ENCODE results near the gene TUT1.

TUT1 gene

GRCh38 chr11:62610403-62610802, 19.1 kb upstream of the TUT1 start:
- no peak overlapping the region for H3K4me3 ChIP-seq (ENCODE audit: low read depth, low read length)
- no peak for TF ChIP-seq CTCF (IDR thresholded peaks at IDR 0.05; ENCODE audit: borderline replicate concordance, insufficient read depth, low read depth, low read length)

- no peak for TF ChIP-seq CTCF (IDR thresholded peaks at IDR 0.05; ENCODE audit: borderline replicate concordance, insufficient read depth, low read depth, low read length)
Observed at GRCh38 chr11:62608776-62609175, 17.5 kb upstream of the TUT1 start.

GRCh38 chr11:62607714-62608113, 16.4 kb upstream of the TUT1 start:
- TF ChIP-seq CTCF (IDR thresholded peaks at IDR 0.05; ENCODE audit: borderline replicate concordance, insufficient read depth, low read depth, low read length) = no peak
- no peak overlapping the region for H3K4me3 ChIP-seq (ENCODE audit: low read depth, low read length)

More at GRCh38 chr11:62608776-62609175, 17.5 kb upstream of the TUT1 start:
- H3K4me3 ChIP-seq (ENCODE audit: low read depth, low read length) = no peak overlapping the region

- TF ChIP-seq CTCF (IDR thresholded peaks at IDR 0.05; ENCODE audit: borderline replicate concordance, insufficient read depth, low read depth, low read length) = no peak
- H3K4me3 ChIP-seq (ENCODE audit: low read depth, low read length) = no peak overlapping the region
Observed at GRCh38 chr11:62605902-62606301, 14.6 kb upstream of the TUT1 start.

- no peak for TF ChIP-seq CTCF (IDR thresholded peaks at IDR 0.05; ENCODE audit: borderline replicate concordance, insufficient read depth, low read depth, low read length)
- no peak overlapping the region for H3K4me3 ChIP-seq (ENCODE audit: low read depth, low read length)
Observed at GRCh38 chr11:62605467-62605866, 14.1 kb upstream of the TUT1 start.

GRCh38 chr11:62604460-62605120, 13.3 kb upstream of the TUT1 start:
- TF ChIP-seq CTCF (IDR thresholded peaks at IDR 0.05; ENCODE audit: borderline replicate concordance, insufficient read depth, low read depth, low read length) = no peak
- no peak overlapping the region for H3K4me3 ChIP-seq (ENCODE audit: low read depth, low read length)

GRCh38 chr11:62603776-62604299, 12.5 kb upstream of the TUT1 start:
- no peak for TF ChIP-seq CTCF (IDR thresholded peaks at IDR 0.05; ENCODE audit: borderline replicate concordance, insufficient read depth, low read depth, low read length)
- H3K4me3 ChIP-seq (ENCODE audit: low read depth, low read length) = no peak overlapping the region
